H1 (cell line): ENCODE data around the gene HOXD12. TPM values are rescaled to one million over a fixed set of nuclear protein-coding genes. Genes with fewer than 3 reads are reported as not detected.

Source experiments
- CTCF ChIA-PET: fragments of 300-600 bp; sonication (Branson Sonifier 250); formaldehyde crosslinking; loops from one replicate; lab custom pipeline; 2021; ENCODE audit not compliant: partially characterized antibody; lab: Charles Lee
- POLR2A ChIA-PET: fragments of 300-600 bp; sonication (Branson Sonifier 250); formaldehyde crosslinking; loops from one replicate; lab custom pipeline; 2021; ENCODE audit warnings: inconsistent platforms; ENCODE audit not compliant: partially characterized antibody; lab: Charles Lee
- DNase-seq, 2 experiments: peaks; one replicate each; pipeline versions ENCODE4 v3.0.0 to v3.0.0-alpha.2; 2010 to 2022; ENCODE audit warnings: low spot score in 2 of 2, low read depth in 1 of 2, mixed read lengths in 1 of 2
- FAIRE-seq: peaks from 2 replicates; lab custom pipeline; 2011; peaks lifted over from hg19 to GRCh38; lab: Jason Lieb, UNC
- H2AFZ ChIP-seq: 2 replicates; pipeline ENCODE4 v1.8.1; 2012; ENCODE audit warnings: low read length, inconsistent platforms
- H2AK5ac ChIP-seq: 2 replicates; pipeline ENCODE4 v1.6.1; 2013; ENCODE audit warnings: low read depth, low read length
- H2BK120ac ChIP-seq: replicated peaks from 2 replicates; pipeline ENCODE3; 2013; ENCODE audit warnings: low read depth, low read length, inconsistent platforms
- H2BK12ac ChIP-seq: 2 replicates; pipeline ENCODE4 v1.6.1; 2013; ENCODE audit warnings: low read depth, low read length
- H2BK15ac ChIP-seq: 2 replicates; pipeline ENCODE4 v1.6.1; 2013; ENCODE audit warnings: low read length
- H2BK20ac ChIP-seq: 2 replicates; pipeline ENCODE4 v1.6.1; 2013; ENCODE audit warnings: low read length
- H2BK5ac ChIP-seq: 2 replicates; pipeline ENCODE4 v1.6.1; 2013; ENCODE audit warnings: low read depth, low read length
- H3K14ac ChIP-seq: 2 replicates; pipeline ENCODE4 v1.6.1; 2013; ENCODE audit warnings: inconsistent platforms; ENCODE audit not compliant: insufficient read length
- H3K18ac ChIP-seq: 2 replicates; pipeline ENCODE4 v1.6.1; 2013; ENCODE audit warnings: low read length; ENCODE audit errors: extremely low read depth
- H3K23ac ChIP-seq: 2 replicates; pipeline ENCODE4 v1.6.1; 2013; ENCODE audit warnings: inconsistent platforms; ENCODE audit not compliant: insufficient read length
- H3K23me2 ChIP-seq: 2 replicates; pipeline ENCODE4 v1.6.1; 2013; ENCODE audit warnings: low read depth, low read length
- H3K27ac ChIP-seq: 2 replicates; pipeline ENCODE4 v1.6.1; 2011; ENCODE audit warnings: low read depth, low read length, inconsistent platforms
- H3K27me3 ChIP-seq, 4 experiments: replicated peaks in 1 of 4; 1 replicate in 1 of 4; 2 replicates in 3 of 4; pipeline versions ENCODE4 v1.6.1 to v1.8.1; 2011 to 2013; ENCODE audit warnings: low read length in 3 of 4, mild to moderate bottlenecking in 3 of 4, inconsistent platforms in 2 of 4, mixed read lengths in 2 of 4, moderate library complexity in 1 of 4; ENCODE audit not compliant: control insufficient read depth in 3 of 4, insufficient read depth in 3 of 4; ENCODE audit errors: extremely low read depth in 1 of 4
- H3K36me3 ChIP-seq, 4 experiments: 2 replicates each; pipeline versions ENCODE4 v1.6.1 to v1.8.1; 2011 to 2013; ENCODE audit warnings: mild to moderate bottlenecking in 4 of 4, low read length in 3 of 4, moderate library complexity in 2 of 4, control low read depth in 1 of 4, inconsistent platforms in 1 of 4; ENCODE audit not compliant: insufficient read depth in 4 of 4, control insufficient read depth in 2 of 4
- H3K4ac ChIP-seq: replicated peaks from 2 replicates; pipeline ENCODE3; 2013; ENCODE audit warnings: low read length, low read depth, mixed read lengths, inconsistent platforms; ENCODE audit not compliant: insufficient read length
- H3K4me1 ChIP-seq, 4 experiments: replicated peaks in 1 of 4; 1 replicate in 1 of 4; 2 replicates in 3 of 4; pipeline versions ENCODE4 v1.6.1 to v1.8.1; 2011 to 2013; ENCODE audit warnings: low read length in 3 of 4, inconsistent platforms in 2 of 4, mixed read lengths in 1 of 4; ENCODE audit not compliant: insufficient read depth in 4 of 4, control insufficient read depth in 3 of 4
- H3K4me2 ChIP-seq, 2 experiments: 2 replicates each; pipeline versions ENCODE4 v1.6.1 to v1.8.1; 2011 to 2013; ENCODE audit warnings: low read depth in 2 of 2, low read length in 2 of 2, control low read depth in 1 of 2, inconsistent platforms in 1 of 2, mild to moderate bottlenecking in 1 of 2; ENCODE audit not compliant: insufficient read depth in 1 of 2
- H3K4me3 ChIP-seq, 4 experiments: fragments of 200-600, 300-600 bp in 1 of 4; sonication (generic), shearing (Covaris generic), sonication (Bioruptor Twin) in 1 of 4; 2 replicates each; pipeline versions ENCODE4 v1.5.1 to v1.8.1; 2011 to 2016; ENCODE audit warnings: low read length in 4 of 4, low read depth in 3 of 4, control low read depth in 2 of 4, inconsistent platforms in 2 of 4, mild to moderate bottlenecking in 2 of 4, mixed read lengths in 1 of 4, moderate library complexity in 1 of 4; ENCODE audit not compliant: insufficient read depth in 2 of 4; ENCODE audit errors: extremely low read depth in 1 of 4
- H3K56ac ChIP-seq: replicated peaks from 2 replicates; pipeline ENCODE3; 2013; ENCODE audit warnings: low read depth, mild to moderate bottlenecking, mixed read lengths, low read length, inconsistent platforms; ENCODE audit not compliant: insufficient read length
- H3K79me1 ChIP-seq: 2 replicates; pipeline ENCODE4 v1.6.1; 2013; ENCODE audit warnings: low read depth, low read length, control low read depth
- H3K79me2 ChIP-seq, 2 experiments: 2 replicates each; pipeline versions ENCODE4 v1.6.1 to v1.8.1; 2012 to 2013; ENCODE audit warnings: low read length in 2 of 2, mild to moderate bottlenecking in 2 of 2, inconsistent platforms in 1 of 2; ENCODE audit not compliant: insufficient read depth in 2 of 2, control insufficient read depth in 1 of 2
- H3K9ac ChIP-seq, 4 experiments: replicated peaks in 1 of 4; 1 replicate in 1 of 4; 2 replicates in 3 of 4; pipeline versions ENCODE4 v1.6.1 to v1.8.1; 2011 to 2013; ENCODE audit warnings: low read depth in 3 of 4, low read length in 3 of 4, control low read depth in 2 of 4, mild to moderate bottlenecking in 2 of 4, moderate library complexity in 2 of 4, inconsistent platforms in 1 of 4; ENCODE audit errors: extremely low read depth in 1 of 4
- H3K9me3 ChIP-seq, 2 experiments: 2 replicates each; pipeline versions ENCODE4 v1.6.1 to v1.8.1; 2012 to 2013; ENCODE audit warnings: mild to moderate bottlenecking in 2 of 2, moderate library complexity in 2 of 2, control low read depth in 1 of 2, inconsistent platforms in 1 of 2, low read depth in 1 of 2, low read length in 1 of 2, mixed read lengths in 1 of 2; ENCODE audit not compliant: insufficient read depth in 2 of 2
- H4K20me1 ChIP-seq, 2 experiments: replicated peaks in 1 of 2; 2 replicates each; pipeline versions ENCODE3 to v1.8.1; 2011 to 2013; ENCODE audit warnings: inconsistent platforms in 2 of 2, low read length in 2 of 2, mild to moderate bottlenecking in 1 of 2; ENCODE audit not compliant: insufficient read depth in 2 of 2, control insufficient read depth in 1 of 2
- H4K5ac ChIP-seq: 2 replicates; pipeline ENCODE4 v1.6.1; 2013; ENCODE audit warnings: low read length, low read depth, mixed read lengths, inconsistent platforms; ENCODE audit not compliant: insufficient read length
- H4K8ac ChIP-seq: 2 replicates; pipeline ENCODE4 v1.8.0; 2013; ENCODE audit warnings: mild to moderate bottlenecking, moderate library complexity, low read length, inconsistent platforms; ENCODE audit not compliant: insufficient read depth; ENCODE audit errors: extremely low read depth
- H4K91ac ChIP-seq: replicated peaks from 2 replicates; pipeline ENCODE3; 2013; ENCODE audit warnings: low read length, mixed read lengths, inconsistent platforms; ENCODE audit not compliant: insufficient read length
- CHD1 ChIP-seq: IDR thresholded peaks from 2 replicates; pipeline ENCODE4 v1.6.1; 2012; ENCODE audit warnings: low read depth, low read length, improper control_type of control experiment
- EZH2 ChIP-seq: fragments of 200-600 bp; sonication (generic); IDR thresholded peaks from 2 replicates; pipeline ENCODE4 v1.7.1; 2012; ENCODE audit warnings: low read depth, mild to moderate bottlenecking, moderate library complexity, low read length, inconsistent platforms; ENCODE audit not compliant: severe bottlenecking
- POLR2A ChIP-seq, 2 experiments: IDR thresholded peaks; 1 replicate in 1 of 2; 2 replicates in 1 of 2; pipeline ENCODE4 v1.6.1; 2011; ENCODE audit warnings: low read depth in 2 of 2, low read length in 2 of 2, mild to moderate bottlenecking in 2 of 2; ENCODE audit errors: control extremely low read depth in 1 of 2
- RNF2 ChIP-seq: fragments of 200-900, 300-1000 bp; sonication (generic); IDR thresholded peaks from 2 replicates; pipeline ENCODE4 v1.7.1; 2016; ENCODE audit warnings: borderline replicate concordance, low read depth, mild to moderate bottlenecking, antibody characterized with exemption, low read length; ENCODE audit not compliant: poor library complexity, severe bottlenecking; ENCODE audit errors: missing control alignments
- SUZ12 ChIP-seq: fragments of 200-600 bp; sonication (generic); IDR thresholded peaks from 2 replicates; pipeline ENCODE4 v1.6.1; 2012; ENCODE audit warnings: mild to moderate bottlenecking, inconsistent platforms, low read length, moderate library complexity, mixed read lengths
- WGBS, 2 experiments: shearing (Covaris generic) in 1 of 2; methylation state at CpG; one replicate each; pipeline versions ENCODE4 v1.1.6 to v1.1.7; 2013 to 2015; ENCODE audit warnings: low lambda C conversion rate in 2 of 2, mixed read lengths in 2 of 2, inconsistent platforms in 1 of 2, low coverage in 1 of 2, missing lambda C conversion rate in 1 of 2; ENCODE audit not compliant: insufficient replicate concordance in 2 of 2, insufficient coverage in 1 of 2, insufficient read length in 1 of 2; ENCODE audit errors: extremely low coverage in 1 of 2, missing lambda C conversion rate in 1 of 2; 5-methylcytosine and 5-hydroxymethylcytosine counted together
- polyA plus RNA-seq, 7 experiments: library from polyadenylated mRNA; depleted of rRNA in 3 of 7; stranded (reverse) in 5 of 7; unstranded in 2 of 7; fragments of >200 nt in 5 of 7; fragments of 200-250 nt in 2 of 7; gene quantifications; 1 replicate in 5 of 7; 2 replicates in 1 of 7; 4 replicates in 1 of 7; pipeline versions ENCODE4 v1.2.1 to v1.2.3, GENCODE V29; 2011 to 2013; ENCODE audit warnings: missing spikeins in 2 of 7, mixed read lengths in 2 of 7
- total RNA-seq: library from RNA; stranded (reverse); fragmentation: NEBNext Ultra II Directional; extraction: Animal tissue kit (Norgen Biotek cat#: 25700); gene quantifications from 2 replicates; pipeline ENCODE4 v1.2.1, GENCODE V29; 2021
- TF ChIP-seq, protein P1 (sequence below): IDR thresholded peaks from 2 replicates; pipeline ENCODE4 v1.6.1; 2011; ENCODE audit warnings: low read length, improper control_type of control experiment

Gene HOXD12
- total and polyA plus RNA-seq, 2 of the 8 experiments (the other 6 are each of a cell fraction or from before 2014, with no cell fraction given): not detected

DNA sequence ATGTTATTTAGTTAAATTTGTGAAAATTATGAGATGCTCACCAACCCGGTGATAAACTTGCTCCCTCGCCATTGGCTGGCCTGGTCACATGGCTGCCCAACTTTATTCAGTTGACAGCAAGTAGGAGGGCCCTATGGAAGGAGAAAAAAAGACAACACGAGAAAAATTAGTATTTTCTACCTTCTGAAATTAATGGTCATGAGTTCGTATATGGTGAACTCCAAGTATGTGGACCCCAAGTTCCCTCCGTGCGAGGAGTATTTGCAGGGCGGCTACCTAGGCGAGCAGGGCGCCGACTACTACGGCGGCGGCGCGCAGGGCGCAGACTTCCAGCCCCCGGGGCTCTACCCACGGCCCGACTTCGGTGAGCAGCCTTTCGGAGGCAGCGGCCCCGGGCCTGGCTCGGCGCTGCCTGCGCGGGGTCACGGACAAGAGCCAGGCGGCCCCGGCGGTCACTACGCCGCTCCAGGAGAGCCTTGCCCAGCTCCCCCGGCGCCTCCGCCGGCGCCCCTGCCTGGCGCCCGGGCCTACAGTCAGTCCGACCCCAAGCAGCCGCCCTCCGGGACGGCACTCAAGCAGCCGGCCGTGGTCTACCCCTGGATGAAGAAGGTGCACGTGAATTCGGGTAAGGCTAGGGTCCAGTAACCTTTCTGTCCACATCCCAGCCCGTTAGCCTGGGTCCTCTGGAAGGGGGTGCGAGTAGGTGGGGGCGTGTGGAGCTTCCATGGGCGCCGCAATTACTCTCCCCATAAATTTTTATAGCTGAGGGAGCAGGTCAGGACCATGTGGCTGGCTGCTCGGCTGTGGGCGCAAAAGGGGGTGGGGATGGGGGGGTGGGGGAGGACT lies 52.1 kb downstream of the HOXD12 start, which contains the start of gene HOXD4:
HOXD4 (plus strand) TSS at position 109 of the 846 bp plus-strand sequence; CDS start at position 193, 84 bp downstream.
- Histone ChIP-seq H3K4me2 (peak within 1 kb of the TSS; percentile 48 to 59), H3K4me3 (peak within 1 kb of the TSS in 1 of 4 experiments; percentile 45; a peak in 2 of 8 replicates), H3K9me3 (no peaks in the 10 kb centered on the region), H3K23ac (no peak within 1 kb of the TSS), H2BK5ac (no peak within 1 kb of the TSS), H3K14ac (no peak within 1 kb of the TSS), H2BK20ac (no peak within 1 kb of the TSS), H3K27me3 (peaks cover 97 to 100% (median 100%) of the 10 kb centered on the region in 4 experiments), H2BK120ac (no peak within 1 kb of the TSS), H4K91ac (no peak within 1 kb of the TSS), H2AFZ (no peak within 1 kb of the TSS), H3K23me2 (peaks cover 2% of the 10 kb centered on the region; the same call in 1 of the 2 replicates), H3K9ac (no peak within 1 kb of the TSS), H4K5ac (no peak within 1 kb of the TSS), H3K4me1 (peaks cover 0 to 10% (median 2%) of the 10 kb centered on the region in 4 experiments; a peak in 4 of 7 replicates), H3K27ac (no peak within 1 kb of the TSS), H3K4ac (no peak within 1 kb of the TSS), H4K20me1 (peaks cover 15 to 45% of the 10 kb centered on the region in 2 experiments), H3K79me1 (no peaks in the 10 kb centered on the region), H3K36me3 (peaks cover 0 to 11% (median 0%) of the 10 kb centered on the region in 4 experiments; a peak in 1 of 8 replicates), H3K18ac (no peak within 1 kb of the TSS), H4K8ac (no peak within 1 kb of the TSS), H3K79me2 (no peaks in the 10 kb centered on the region), H2AK5ac (no peak within 1 kb of the TSS), H2BK12ac (no peak within 1 kb of the TSS), H3K56ac (no peak within 1 kb of the TSS), H2BK15ac (no peak within 1 kb of the TSS)
- POLR2A ChIA-PET: interaction anchor here (1.3 kb wide), 1 partner anchor 11 kb away, joined by 3 read pairs; no protein-coding TSS in a partner anchor
- TF ChIP-seq EZH2 (peak; percentile 90), CHD1 (no peak), SUZ12 (peak; percentile 85), POLR2A (IDR thresholded peaks at IDR 0.05; ENCODE audit: control extremely low read depth in 1 of 2, low read depth in 2 of 2, low read length in 2 of 2) (no peak), RNF2 (peak; percentile 74)
- TF ChIP-seq, protein P1, sequence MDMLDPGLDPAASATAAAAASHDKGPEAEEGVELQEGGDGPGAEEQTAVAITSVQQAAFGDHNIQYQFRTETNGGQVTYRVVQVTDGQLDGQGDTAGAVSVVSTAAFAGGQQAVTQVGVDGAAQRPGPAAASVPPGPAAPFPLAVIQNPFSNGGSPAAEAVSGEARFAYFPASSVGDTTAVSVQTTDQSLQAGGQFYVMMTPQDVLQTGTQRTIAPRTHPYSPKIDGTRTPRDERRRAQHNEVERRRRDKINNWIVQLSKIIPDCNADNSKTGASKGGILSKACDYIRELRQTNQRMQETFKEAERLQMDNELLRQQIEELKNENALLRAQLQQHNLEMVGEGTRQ: peak; percentile 74
- DNase-seq: peak in 1 of 2 experiments; percentile 60
- no peak for FAIRE-seq
- WGBS, 2 experiments: 5% methylated on average over 47 of the region's 55 CpGs; no CpG with 5 or more reads in 1 of the 2 experiments
- CTCF ChIA-PET: interaction anchor here (1.0 to 4.4 kb wide), 9 partner anchors 10 to 303 kb away, joined by 3 to 36 read pairs (median 10); no protein-coding TSS in a partner anchor
